K562 (cell line): ENCODE data around the gene CBX3. TPM values are rescaled to one million over a fixed set of nuclear protein-coding genes. Genes with fewer than 3 reads are reported as not detected.

Experiments
- MYNN ChIP-seq, 2 experiments: sonication (generic); formaldehyde crosslinking in 1 of 2; IDR thresholded peaks; 2 replicates each; pipeline versions ENCODE4 v1.5.0 to v1.6.1; 2016 to 2020; ENCODE audit warnings: antibody characterized with exemption in 1 of 2, missing genetic modification reagents in 1 of 2
- POLR3A ChIP-seq: IDR thresholded peaks from 2 replicates; pipeline ENCODE4 v1.6.1; 2011; ENCODE audit warnings: borderline replicate concordance, mild to moderate bottlenecking, moderate library complexity; ENCODE audit not compliant: insufficient read length, insufficient read depth; ENCODE audit errors: extremely low read depth
- ZNF699 ChIP-seq: fragments of 250-450 bp; sonication (Bioruptor Pico); IDR thresholded peaks from 2 replicates; pipeline ENCODE4 v1.8.0; 2021; ENCODE audit warnings: mild to moderate bottlenecking, moderate library complexity; ENCODE audit not compliant: insufficient replicate concordance
- polyA plus RNA-seq, 8 experiments: library from polyadenylated mRNA; depleted of rRNA in 4 of 8; stranded (reverse) in 5 of 8; unstranded in 3 of 8; fragments of >200 nt; fragmentation: Nextera tagmentation in 2 of 8; fragmentation: Illumina TruSeq in 1 of 8; extraction: Ambion mirVana in 2 of 8; extraction: Trizol in 1 of 8; gene quantifications; 2 replicates each; pipeline versions ENCODE4 v1.2.1 to v1.2.3, GENCODE V29; 2011 to 2014; ENCODE audit warnings: inconsistent platforms in 1 of 8, missing spikeins in 1 of 8
- total RNA-seq, 7 experiments: library from RNA; depleted of rRNA in 6 of 7; stranded (reverse); fragments of >200 nt in 6 of 7; fragmentation: Illumina TruSeq in 2 of 7; extraction: Trizol in 2 of 7; gene quantifications; 2 replicates each; pipeline versions ENCODE4 v1.2.1 to v1.2.3, GENCODE V29; 2011 to 2021; ENCODE audit warnings: low replicate concordance in 1 of 7
- TF ChIP-seq, protein P1 (sequence below), 2 experiments: fragments of 450-650 bp in 1 of 2; sonication (generic) in 1 of 2; formaldehyde crosslinking in 1 of 2; IDR thresholded peaks; 2 replicates each; pipeline versions ENCODE4 v1.7.1 to v1.9.0; 2016 to 2022; ENCODE audit warnings: inconsistent platforms in 1 of 2, mild to moderate bottlenecking in 1 of 2, missing genetic modification reagents in 1 of 2
- TF ChIP-seq, protein P2 (sequence below): sonication (generic); formaldehyde crosslinking; IDR thresholded peaks from 2 replicates; pipeline ENCODE4 v1.8.0; 2022; ENCODE audit warnings: missing genetic modification reagents, mild to moderate bottlenecking, borderline replicate concordance

The CBX3 gene
- total and polyA plus RNA-seq, 9 of the 15 experiments (the other 6 are each of a cell fraction or from before 2014, with no cell fraction given) = 198 to 413 (median 328) TPM

DNA sequence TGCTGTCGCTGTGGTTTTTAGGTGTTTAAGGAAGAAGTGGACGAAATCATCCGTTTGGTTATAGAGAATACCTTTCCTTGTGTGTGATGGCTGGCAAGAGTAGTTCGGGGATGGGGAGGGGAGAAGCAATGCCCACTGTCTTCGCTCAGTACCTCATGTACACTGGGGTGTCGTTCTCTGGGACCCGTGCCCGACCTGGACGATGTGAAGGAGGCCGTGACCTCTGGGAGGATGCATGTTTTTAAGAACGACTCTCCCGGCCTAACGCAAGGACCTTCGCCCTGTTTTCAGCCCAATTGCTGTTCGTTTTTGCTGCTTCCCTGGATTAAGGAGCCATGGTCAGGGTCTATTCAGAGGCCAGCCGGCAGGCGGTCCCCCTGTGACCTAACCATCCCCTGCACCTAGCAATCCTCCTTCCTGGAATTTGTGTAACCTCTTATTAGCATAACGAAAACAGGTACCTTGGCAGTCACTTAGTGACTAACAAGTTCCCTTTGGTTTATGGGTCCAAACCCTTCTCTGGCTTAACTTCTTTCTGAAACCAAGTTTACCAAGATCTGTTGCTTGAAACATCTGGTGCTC lies 48.2 kb upstream of the CBX3 start (continued):
- TF ChIP-seq, protein P1, sequence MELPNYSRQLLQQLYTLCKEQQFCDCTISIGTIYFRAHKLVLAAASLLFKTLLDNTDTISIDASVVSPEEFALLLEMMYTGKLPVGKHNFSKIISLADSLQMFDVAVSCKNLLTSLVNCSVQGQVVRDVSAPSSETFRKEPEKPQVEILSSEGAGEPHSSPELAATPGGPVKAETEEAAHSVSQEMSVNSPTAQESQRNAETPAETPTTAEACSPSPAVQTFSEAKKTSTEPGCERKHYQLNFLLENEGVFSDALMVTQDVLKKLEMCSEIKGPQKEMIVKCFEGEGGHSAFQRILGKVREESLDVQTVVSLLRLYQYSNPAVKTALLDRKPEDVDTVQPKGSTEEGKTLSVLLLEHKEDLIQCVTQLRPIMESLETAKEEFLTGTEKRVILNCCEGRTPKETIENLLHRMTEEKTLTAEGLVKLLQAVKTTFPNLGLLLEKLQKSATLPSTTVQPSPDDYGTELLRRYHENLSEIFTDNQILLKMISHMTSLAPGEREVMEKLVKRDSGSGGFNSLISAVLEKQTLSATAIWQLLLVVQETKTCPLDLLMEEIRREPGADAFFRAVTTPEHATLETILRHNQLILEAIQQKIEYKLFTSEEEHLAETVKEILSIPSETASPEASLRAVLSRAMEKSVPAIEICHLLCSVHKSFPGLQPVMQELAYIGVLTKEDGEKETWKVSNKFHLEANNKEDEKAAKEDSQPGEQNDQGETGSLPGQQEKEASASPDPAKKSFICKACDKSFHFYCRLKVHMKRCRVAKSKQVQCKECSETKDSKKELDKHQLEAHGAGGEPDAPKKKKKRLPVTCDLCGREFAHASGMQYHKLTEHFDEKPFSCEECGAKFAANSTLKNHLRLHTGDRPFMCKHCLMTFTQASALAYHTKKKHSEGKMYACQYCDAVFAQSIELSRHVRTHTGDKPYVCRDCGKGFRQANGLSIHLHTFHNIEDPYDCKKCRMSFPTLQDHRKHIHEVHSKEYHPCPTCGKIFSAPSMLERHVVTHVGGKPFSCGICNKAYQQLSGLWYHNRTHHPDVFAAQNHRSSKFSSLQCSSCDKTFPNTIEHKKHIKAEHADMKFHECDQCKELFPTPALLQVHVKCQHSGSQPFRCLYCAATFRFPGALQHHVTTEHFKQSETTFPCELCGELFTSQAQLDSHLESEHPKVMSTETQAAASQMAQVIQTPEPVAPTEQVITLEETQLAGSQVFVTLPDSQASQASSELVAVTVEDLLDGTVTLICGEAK (IDR thresholded peaks at IDR 0.05) = peak; percentile 10; the same call in 1 of the 2 replicates
- TF ChIP-seq, protein P1 (CRISPR knock-in tag; IDR thresholded peaks at IDR 0.05) = no peak
- no peak for TF ChIP-seq MYNN (IDR thresholded peaks at IDR 0.05)
- no peak for TF ChIP-seq MYNN (CRISPR knock-in tag; IDR thresholded peaks at IDR 0.05)
- TF ChIP-seq ZNF699 = no peak
- no peak for TF ChIP-seq POLR3A
- TF ChIP-seq, protein P2, sequence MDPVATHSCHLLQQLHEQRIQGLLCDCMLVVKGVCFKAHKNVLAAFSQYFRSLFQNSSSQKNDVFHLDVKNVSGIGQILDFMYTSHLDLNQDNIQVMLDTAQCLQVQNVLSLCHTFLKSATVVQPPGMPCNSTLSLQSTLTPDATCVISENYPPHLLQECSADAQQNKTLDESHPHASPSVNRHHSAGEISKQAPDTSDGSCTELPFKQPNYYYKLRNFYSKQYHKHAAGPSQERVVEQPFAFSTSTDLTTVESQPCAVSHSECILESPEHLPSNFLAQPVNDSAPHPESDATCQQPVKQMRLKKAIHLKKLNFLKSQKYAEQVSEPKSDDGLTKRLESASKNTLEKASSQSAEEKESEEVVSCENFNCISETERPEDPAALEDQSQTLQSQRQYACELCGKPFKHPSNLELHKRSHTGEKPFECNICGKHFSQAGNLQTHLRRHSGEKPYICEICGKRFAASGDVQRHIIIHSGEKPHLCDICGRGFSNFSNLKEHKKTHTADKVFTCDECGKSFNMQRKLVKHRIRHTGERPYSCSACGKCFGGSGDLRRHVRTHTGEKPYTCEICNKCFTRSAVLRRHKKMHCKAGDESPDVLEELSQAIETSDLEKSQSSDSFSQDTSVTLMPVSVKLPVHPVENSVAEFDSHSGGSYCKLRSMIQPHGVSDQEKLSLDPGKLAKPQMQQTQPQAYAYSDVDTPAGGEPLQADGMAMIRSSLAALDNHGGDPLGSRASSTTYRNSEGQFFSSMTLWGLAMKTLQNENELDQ (CRISPR knock-in tag) = no peak
